HEK293 (cell line): Measurements from ENCODE around the gene PABPN1L.

Experiments
- CTCF ChIA-PET: fragments of 350-600 bp; formaldehyde crosslinking; extraction: SDS; loops from one replicate; lab custom pipeline; 2021; ENCODE audit warnings: antibody characterized with exemption; lab: Yijun Ruan, JAX
- POLR2A ChIA-PET: fragments of 300-600 bp; formaldehyde crosslinking; extraction: SDS; loops from one replicate; lab custom pipeline; 2020; ENCODE audit warnings: antibody characterized with exemption, inconsistent platforms; lab: Yijun Ruan, JAX
- H3K27ac ChIP-seq: fragments of 200-500 bp; sonication (Bioruptor generic); 2 replicates; pipeline ENCODE4 v1.5.1; 2014; ENCODE audit warnings: low read depth, low read length, control low read depth, inconsistent platforms; ENCODE audit errors: extremely low read depth
- H3K36me3 ChIP-seq, 2 experiments: fragments of 200-500 bp in 1 of 2; sonication (Bioruptor generic) in 1 of 2; 1 replicate in 1 of 2; 2 replicates in 1 of 2; pipeline ENCODE4 v1.5.1; 2014 to 2017; ENCODE audit warnings: inconsistent platforms in 2 of 2, low read length in 2 of 2; ENCODE audit not compliant: control insufficient read depth in 2 of 2, insufficient read depth in 1 of 2
- H3K4me1 ChIP-seq: fragments of 200-500 bp; sonication (Bioruptor generic); 2 replicates; pipeline ENCODE4 v1.5.1; 2014; ENCODE audit warnings: mild to moderate bottlenecking, low read length, inconsistent platforms; ENCODE audit not compliant: control insufficient read depth, insufficient read depth
- H3K4me3 ChIP-seq: 2 replicates; pipeline ENCODE4 v1.5.1; 2011; ENCODE audit warnings: low read depth, mild to moderate bottlenecking, control low read depth, low read length, moderate library complexity
- H3K9me3 ChIP-seq: fragments of 200-500 bp; sonication (Bioruptor generic); 2 replicates; pipeline ENCODE4 v1.5.1; 2014; ENCODE audit warnings: low read depth, low read length, inconsistent platforms; ENCODE audit not compliant: control insufficient read depth, insufficient read depth
- BCL11B ChIP-seq: fragments of 450-650 bp; formaldehyde crosslinking; IDR thresholded peaks from 2 replicates; pipeline ENCODE4 v1.5.1; 2016; ENCODE audit warnings: low read depth, missing biosample characterization, missing genetic modification characterization
- IKZF3 ChIP-seq: fragments of 450-650 bp; IDR thresholded peaks from 2 replicates; pipeline ENCODE4 v1.5.0; 2018; ENCODE audit warnings: missing biosample characterization, mild to moderate bottlenecking, missing genetic modification characterization, moderate library complexity
- KLF1 ChIP-seq: fragments of 450-650 bp; formaldehyde crosslinking; IDR thresholded peaks from 2 replicates; pipeline ENCODE4 v1.5.1; 2016; ENCODE audit warnings: missing biosample characterization, missing genetic modification characterization
- PBX3 ChIP-seq: sonication (generic); formaldehyde crosslinking; IDR thresholded peaks from 2 replicates; pipeline ENCODE4 v1.8.1; 2022; ENCODE audit warnings: mild to moderate bottlenecking, moderate library complexity, missing genetic modification reagents
- PRDM6 ChIP-seq: fragments of 450-650 bp; formaldehyde crosslinking; IDR thresholded peaks from 2 replicates; pipeline ENCODE4 v1.5.1; 2017; ENCODE audit warnings: missing biosample characterization, missing genetic modification characterization
- SP7 ChIP-seq: fragments of 450-650 bp; formaldehyde crosslinking; IDR thresholded peaks from 2 replicates; pipeline ENCODE4 v1.5.1; 2016; ENCODE audit warnings: missing biosample characterization, missing genetic modification characterization
- ZNF121 ChIP-seq: fragments of 450-650 bp; formaldehyde crosslinking; IDR thresholded peaks from 2 replicates; pipeline ENCODE4 v1.5.1; 2016; ENCODE audit warnings: missing biosample characterization, missing genetic modification characterization
- ZNF148 ChIP-seq: fragments of 450-650 bp; formaldehyde crosslinking; IDR thresholded peaks from 2 replicates; pipeline ENCODE4 v1.5.0; 2017; ENCODE audit warnings: missing biosample characterization, missing genetic modification characterization, borderline replicate concordance
- ZNF214 ChIP-seq: fragments of 450-650 bp; formaldehyde crosslinking; IDR thresholded peaks from 2 replicates; pipeline ENCODE4 v1.5.1; 2017; ENCODE audit warnings: missing biosample characterization, mild to moderate bottlenecking, missing genetic modification characterization, borderline replicate concordance
- ZNF221 ChIP-seq: fragments of 450-650 bp; formaldehyde crosslinking; IDR thresholded peaks from 2 replicates; pipeline ENCODE4 v1.5.1; 2017; ENCODE audit warnings: missing biosample characterization, missing genetic modification characterization, borderline replicate concordance
- ZNF248 ChIP-seq: fragments of 450-650 bp; formaldehyde crosslinking; IDR thresholded peaks from 2 replicates; pipeline ENCODE4 v1.5.1; 2017; ENCODE audit warnings: missing biosample characterization, missing genetic modification characterization
- ZNF266 ChIP-seq: fragments of 450-650 bp; formaldehyde crosslinking; IDR thresholded peaks from 2 replicates; pipeline ENCODE4 v1.5.1; 2016; ENCODE audit warnings: missing biosample characterization, missing genetic modification characterization, low read depth
- ZNF311 ChIP-seq: fragments of 450-650 bp; formaldehyde crosslinking; IDR thresholded peaks from 2 replicates; pipeline ENCODE4 v1.5.1; 2017; ENCODE audit warnings: missing biosample characterization, missing genetic modification characterization, borderline replicate concordance
- ZNF391 ChIP-seq: fragments of 450-650 bp; formaldehyde crosslinking; IDR thresholded peaks from 2 replicates; pipeline ENCODE4 v1.5.1; 2016; ENCODE audit warnings: low read depth, missing biosample characterization, missing genetic modification characterization, borderline replicate concordance
- ZNF48 ChIP-seq: fragments of 450-650 bp; formaldehyde crosslinking; IDR thresholded peaks from 2 replicates; pipeline ENCODE4 v1.5.1; 2016; ENCODE audit warnings: missing biosample characterization, missing genetic modification characterization
- ZNF514 ChIP-seq: fragments of 450-650 bp; formaldehyde crosslinking; IDR thresholded peaks from 2 replicates; pipeline ENCODE4 v1.5.1; 2016; ENCODE audit warnings: missing biosample characterization, missing genetic modification characterization
- ZNF549 ChIP-seq: fragments of 450-650 bp; IDR thresholded peaks from 2 replicates; pipeline ENCODE4 v1.5.1; 2018; ENCODE audit warnings: missing biosample characterization, missing genetic modification characterization, mild to moderate bottlenecking, inconsistent platforms, moderate library complexity
- ZNF580 ChIP-seq: fragments of 450-650 bp; formaldehyde crosslinking; IDR thresholded peaks from 2 replicates; pipeline ENCODE4 v1.5.1; 2016; ENCODE audit warnings: missing biosample characterization, missing genetic modification characterization
- ZNF660 ChIP-seq: fragments of 450-650 bp; IDR thresholded peaks from 2 replicates; pipeline ENCODE4 v1.5.1; 2018; ENCODE audit warnings: missing biosample characterization, mild to moderate bottlenecking, missing genetic modification characterization
- ZNF785 ChIP-seq: fragments of 450-650 bp; formaldehyde crosslinking; IDR thresholded peaks from 2 replicates; pipeline ENCODE4 v1.5.1; 2016; ENCODE audit warnings: missing biosample characterization, missing genetic modification characterization
- ZNF830 ChIP-seq: fragments of 450-650 bp; IDR thresholded peaks from 2 replicates; pipeline ENCODE4 v1.5.0; 2018; ENCODE audit warnings: missing biosample characterization, missing genetic modification characterization, low read depth, mild to moderate bottlenecking, moderate library complexity
- ZNF837 ChIP-seq: fragments of 450-650 bp; formaldehyde crosslinking; IDR thresholded peaks from 2 replicates; pipeline ENCODE4 v1.5.1; 2016; ENCODE audit warnings: missing biosample characterization, missing genetic modification characterization

Gene PABPN1L

GRCh38 chr16:88866151-88866920 lies at the start of gene PABPN1L:
TSS of gene PABPN1L (minus strand) at chr16:88866660. CDS start at chr16:88866606, 54 bp downstream.
- H3K4me3 ChIP-seq = no peak within 1 kb of the TSS
- TF ChIP-seq ZNF830 (tag by site-specific recombination) = no peak
- no peak for TF ChIP-seq ZNF837 (tag by site-specific recombination)
- TF ChIP-seq ZNF660 (tag by site-specific recombination) = no peak
- TF ChIP-seq ZNF221 = no peak
- TF ChIP-seq PRDM6 (tag by site-specific recombination) = no peak
- no peak for TF ChIP-seq PBX3 (CRISPR knock-in tag)
- no peak for TF ChIP-seq SP7 (tag by site-specific recombination)
- TF ChIP-seq ZNF266 (tag by site-specific recombination) = no peak
- TF ChIP-seq ZNF248 (tag by site-specific recombination) = no peak
- ChIA-PET POLR2A (interaction anchor here (0.6 kb wide), 1 partner anchor 791 kb away, joined by 5 read pairs; the partner anchor contains the start of genes CHMP1A and SPATA33), CTCF (interaction anchor here (0.9 kb wide), 1 partner anchor 8 kb away, joined by 4 read pairs; no protein-coding TSS in a partner anchor)
- H3K36me3 ChIP-seq = peaks cover 0 to 12% of the 10 kb centered on the region in 2 experiments; a peak in 1 of 3 replicates
- H3K9me3 ChIP-seq = no peaks in the 10 kb centered on the region
- no peak within 1 kb of the TSS for H3K27ac ChIP-seq
- H3K4me1 ChIP-seq = no peaks in the 10 kb centered on the region

GRCh38 chr16:88915639-88916327 lies 49.3 kb upstream of the PABPN1L start:
- Histone ChIP-seq H3K36me3 (no peaks in the 10 kb centered on the region), H3K4me3 (no peak overlapping the region), H3K4me1 (no peaks in the 10 kb centered on the region), H3K27ac (no peak overlapping the region), H3K9me3 (no peaks in the 10 kb centered on the region)
- TF ChIP-seq ZNF121 (tag by site-specific recombination) = no peak
- TF ChIP-seq ZNF391 (tag by site-specific recombination) = no peak
- TF ChIP-seq ZNF514 (tag by site-specific recombination) = no peak
- TF ChIP-seq ZNF311 (tag by site-specific recombination) = 0 out of 2 replicates have a peak, but pooled peaks have one; percentile 28
- TF ChIP-seq IKZF3 (tag by site-specific recombination) = no peak
- TF ChIP-seq ZNF549 (tag by site-specific recombination) = no peak
- TF ChIP-seq ZNF214 = no peak
- POLR2A ChIA-PET = no interaction called here
- CTCF ChIA-PET = no interaction called here

GRCh38 chr16:88914750-88915368 lies 48.4 kb upstream of the PABPN1L start:
- POLR2A ChIA-PET = no interaction called here
- H3K4me3 ChIP-seq = no peak overlapping the region
- CTCF ChIA-PET = no interaction called here
- no peaks in the 10 kb centered on the region for H3K9me3 ChIP-seq
- TF ChIP-seq KLF1 (tag by site-specific recombination) (peak; percentile 81), ZNF785 (tag by site-specific recombination) (no peak), BCL11B (tag by site-specific recombination) (no peak), ZNF48 (tag by site-specific recombination) (no peak), ZNF580 (tag by site-specific recombination) (no peak), ZNF148 (no peak)
- no peak overlapping the region for H3K27ac ChIP-seq
- H3K4me1 ChIP-seq = no peaks in the 10 kb centered on the region
- no peaks in the 10 kb centered on the region for H3K36me3 ChIP-seq
